Ovary (tissue), 3 donors: ENCODE data around the gene NR2F1.

Source experiments
- POLR2A ChIP-seq: fragments of 450-650 bp; IDR thresholded peaks from one replicate; pipeline ENCODE4 v1.6.1; 2017; ENCODE audit warnings: antibody characterized with exemption, mild to moderate bottlenecking, moderate library complexity
- TF ChIP-seq, protein P1 (sequence below), 3 donors: fragments of 450-650 bp in 2 of 3; fragments of 200-600 bp in 1 of 3; IDR thresholded peaks; one replicate each; pipeline versions ENCODE4 v1.5.1 to v1.8.0; 2016 to 2022; ENCODE audit warnings: antibody characterized with exemption in 3 of 3, mild to moderate bottlenecking in 1 of 3
- donor health status: DM: no; HTN: no; CAD: no.

DNA sequence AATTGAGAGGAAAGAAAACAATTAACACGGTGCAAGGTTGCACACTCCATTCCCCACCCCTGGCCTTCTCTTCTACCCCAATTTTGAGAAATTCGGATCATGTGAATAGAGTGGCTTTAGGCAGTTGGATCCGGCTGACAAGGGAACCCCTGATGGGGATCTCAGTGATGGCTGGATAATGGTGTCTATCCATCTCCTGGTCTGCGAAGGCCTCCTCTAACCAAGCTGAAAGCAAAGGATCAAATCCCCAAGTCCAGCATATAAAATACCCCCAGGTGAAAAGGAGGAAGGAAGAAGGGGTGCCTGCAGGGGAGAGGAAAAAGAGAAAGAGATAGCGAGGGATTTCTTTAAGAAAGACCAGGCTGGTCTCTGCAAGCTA is 16.0 kb downstream of the NR2F1 start:
- TF ChIP-seq POLR2A: no peak
- TF ChIP-seq, protein P1, sequence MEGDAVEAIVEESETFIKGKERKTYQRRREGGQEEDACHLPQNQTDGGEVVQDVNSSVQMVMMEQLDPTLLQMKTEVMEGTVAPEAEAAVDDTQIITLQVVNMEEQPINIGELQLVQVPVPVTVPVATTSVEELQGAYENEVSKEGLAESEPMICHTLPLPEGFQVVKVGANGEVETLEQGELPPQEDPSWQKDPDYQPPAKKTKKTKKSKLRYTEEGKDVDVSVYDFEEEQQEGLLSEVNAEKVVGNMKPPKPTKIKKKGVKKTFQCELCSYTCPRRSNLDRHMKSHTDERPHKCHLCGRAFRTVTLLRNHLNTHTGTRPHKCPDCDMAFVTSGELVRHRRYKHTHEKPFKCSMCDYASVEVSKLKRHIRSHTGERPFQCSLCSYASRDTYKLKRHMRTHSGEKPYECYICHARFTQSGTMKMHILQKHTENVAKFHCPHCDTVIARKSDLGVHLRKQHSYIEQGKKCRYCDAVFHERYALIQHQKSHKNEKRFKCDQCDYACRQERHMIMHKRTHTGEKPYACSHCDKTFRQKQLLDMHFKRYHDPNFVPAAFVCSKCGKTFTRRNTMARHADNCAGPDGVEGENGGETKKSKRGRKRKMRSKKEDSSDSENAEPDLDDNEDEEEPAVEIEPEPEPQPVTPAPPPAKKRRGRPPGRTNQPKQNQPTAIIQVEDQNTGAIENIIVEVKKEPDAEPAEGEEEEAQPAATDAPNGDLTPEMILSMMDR (IDR thresholded peaks at IDR 0.05): no peak
